Transverse colon (tissue), 4 donors: ENCODE measurements around the gene CCDC88A.

Source experiments
- POLR2A ChIP-seq: fragments of 450-650 bp; IDR thresholded peaks from one replicate; pipeline ENCODE4 v1.6.1; 2016; ENCODE audit warnings: antibody characterized with exemption, mild to moderate bottlenecking, moderate library complexity
- POLR2AphosphoS5 ChIP-seq, 3 donors: sonication (generic); formaldehyde crosslinking; IDR thresholded peaks; one replicate each; pipeline ENCODE4 v1.6.1; 2016; ENCODE audit warnings: antibody characterized with exemption in 3 of 3
- TF ChIP-seq, protein P1 (sequence below), 5 experiments: fragments of 200-600 bp in 3 of 5; fragments of 450-650 bp in 2 of 5; sonication (generic) in 3 of 5; IDR thresholded peaks; 1 replicate in 2 of 5; 2 replicates in 3 of 5; pipeline ENCODE4 v1.5.1; 2016 to 2017; ENCODE audit warnings: antibody characterized with exemption in 5 of 5, inconsistent platforms in 3 of 5, mild to moderate bottlenecking in 2 of 5, moderate library complexity in 1 of 5

DNA sequence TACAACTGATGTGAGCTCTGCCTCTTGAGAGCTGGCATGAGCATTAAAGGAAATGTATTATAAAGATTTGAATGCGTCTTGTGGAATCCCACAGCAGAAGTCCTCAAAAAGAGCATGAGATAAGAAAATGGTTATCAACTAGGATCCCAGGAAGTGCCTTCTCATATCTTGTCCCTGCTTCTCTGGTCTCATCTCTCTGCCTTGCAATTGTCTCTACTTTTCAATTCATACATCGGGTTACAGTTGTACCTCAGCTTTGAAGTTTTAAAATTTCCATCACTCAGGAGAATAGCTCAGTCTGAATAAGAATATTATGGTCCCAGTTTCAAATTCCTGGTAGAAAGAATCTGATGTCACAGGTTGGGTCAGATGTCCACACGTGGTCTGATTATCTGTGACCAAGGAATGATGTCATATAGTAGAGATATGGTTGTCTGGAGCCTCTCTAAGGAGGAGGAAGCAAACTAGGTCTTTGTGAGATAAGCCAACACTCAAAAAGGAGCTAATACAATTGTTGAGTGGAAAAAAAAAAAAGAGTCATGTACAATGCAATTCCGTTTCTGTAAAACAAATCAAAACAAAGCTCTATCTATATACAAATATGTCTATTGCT lies 21.7 kb upstream of the CCDC88A start:
- TF ChIP-seq POLR2A (no peak), POLR2AphosphoS5 (IDR thresholded peaks at IDR 0.05) (no peak)
- TF ChIP-seq, protein P1, sequence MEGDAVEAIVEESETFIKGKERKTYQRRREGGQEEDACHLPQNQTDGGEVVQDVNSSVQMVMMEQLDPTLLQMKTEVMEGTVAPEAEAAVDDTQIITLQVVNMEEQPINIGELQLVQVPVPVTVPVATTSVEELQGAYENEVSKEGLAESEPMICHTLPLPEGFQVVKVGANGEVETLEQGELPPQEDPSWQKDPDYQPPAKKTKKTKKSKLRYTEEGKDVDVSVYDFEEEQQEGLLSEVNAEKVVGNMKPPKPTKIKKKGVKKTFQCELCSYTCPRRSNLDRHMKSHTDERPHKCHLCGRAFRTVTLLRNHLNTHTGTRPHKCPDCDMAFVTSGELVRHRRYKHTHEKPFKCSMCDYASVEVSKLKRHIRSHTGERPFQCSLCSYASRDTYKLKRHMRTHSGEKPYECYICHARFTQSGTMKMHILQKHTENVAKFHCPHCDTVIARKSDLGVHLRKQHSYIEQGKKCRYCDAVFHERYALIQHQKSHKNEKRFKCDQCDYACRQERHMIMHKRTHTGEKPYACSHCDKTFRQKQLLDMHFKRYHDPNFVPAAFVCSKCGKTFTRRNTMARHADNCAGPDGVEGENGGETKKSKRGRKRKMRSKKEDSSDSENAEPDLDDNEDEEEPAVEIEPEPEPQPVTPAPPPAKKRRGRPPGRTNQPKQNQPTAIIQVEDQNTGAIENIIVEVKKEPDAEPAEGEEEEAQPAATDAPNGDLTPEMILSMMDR (IDR thresholded peaks at IDR 0.05) = no peak
